Right cardiac atrium (tissue), 5 donors: ENCODE results near the gene SETD5. TPM values are rescaled to one million over a fixed set of nuclear protein-coding genes. Genes with fewer than 3 reads are reported as not detected.
"Not testable (repeated sequence)": the region's sequence is repeated elsewhere in the genome, so short reads cannot be mapped to it uniquely, and the experiment has no call there.

Experiments used
- ATAC-seq, 2 donors: fragments of 200-7000 bp; cut with Tn5 transposase; one replicate each; pipeline versions ENCODE4 v1.8.0 to v1.9.1; 2020; ENCODE audit warnings: moderate library complexity in 2 of 2, mild to moderate bottlenecking in 1 of 2
- DNase-seq, 3 donors: peaks; one replicate each; pipeline ENCODE4 v3.0.0-alpha.2; 2020
- H3K27ac ChIP-seq: one replicate; pipeline ENCODE4 v1.5.1; 2013; ENCODE audit warnings: mild to moderate bottlenecking, low read length, control low read depth, moderate library complexity
- H3K27me3 ChIP-seq: one replicate; pipeline ENCODE4 v1.6.1; 2013; ENCODE audit not compliant: control insufficient read depth, insufficient read depth
- H3K4me1 ChIP-seq: one replicate; pipeline ENCODE4 v1.6.1; 2013; ENCODE audit warnings: low read length; ENCODE audit not compliant: control insufficient read depth, insufficient read depth
- H3K4me3 ChIP-seq: one replicate; pipeline ENCODE4 v1.5.1; 2013; ENCODE audit warnings: low read length, control low read depth
- H3K9me3 ChIP-seq: one replicate; pipeline ENCODE4 v1.6.1; 2013; ENCODE audit warnings: low read length; ENCODE audit not compliant: control insufficient read depth
- WGBS: extraction: QIAGEN DNeasy Blood & Tissue Kit; methylation state at CpG from one replicate; pipeline ENCODE4 v1.1.7; 2013; 5-methylcytosine and 5-hydroxymethylcytosine counted together
- intact Hi-C, 4 donors: fragments of 100-400 bp; cut with DNase I; formaldehyde crosslinking; loops; one replicate each; pipeline versions ENCODE4 v1.11.0 to v1.14.0; 2022 to 2023
- polyA plus RNA-seq: library from polyadenylated mRNA; stranded (reverse); fragments of 200-250 nt; gene quantifications from one replicate; pipeline ENCODE4 v1.2.3, GENCODE V29; 2013
- total RNA-seq, 4 donors: library from RNA; stranded (reverse); fragmentation: NEBNext Ultra II Directional; extraction: Animal tissue kit (Norgen Biotek cat#: 25700); gene quantifications; one replicate each; pipeline ENCODE4 v1.2.1, GENCODE V29; 2021
- donor health status: healthy with polysubstance abuse.
- donor health status: DM: no; HTN: yes; CAD: no.
- donor health status: DM: no; HTN: no; CAD: no.
- donor health status: DM: no; HTN: yes; CAD: no; lungs with severe emphysema.
- donor health status: DM: yes; HTN: yes; CAD: no.

SETD5 gene
- total and polyA plus RNA-seq, 5 donors, result 29.4 to 73.6 (median 64.4) TPM

GRCh38 chr3:9467451-9467850 lies 70.0 kb downstream of the SETD5 start:
- Histone ChIP-seq H3K27me3 (no peaks in the 10 kb centered on the region), H3K4me3 (no peak overlapping the region), H3K4me1 (no peaks in the 10 kb centered on the region), H3K27ac (no peak overlapping the region), H3K9me3 (no peaks in the 10 kb centered on the region)
- peak in 1 of 2 donors; percentile 29 for ATAC-seq
- DNase-seq, result no peak
- 87% methylated on average over 3 of the region's 3 CpGs for WGBS
- intact Hi-C loops, result no loop called here

GRCh38 chr3:9468460-9468859 lies 71.0 kb downstream of the SETD5 start:
- Histone ChIP-seq H3K4me1 (no peaks in the 10 kb centered on the region), H3K9me3 (no peaks in the 10 kb centered on the region), H3K27ac (no peak overlapping the region), H3K27me3 (no peaks in the 10 kb centered on the region), H3K4me3 (no peak overlapping the region)
- ATAC-seq (peak; percentile 34 to 38), DNase-seq (no peak)
- intact Hi-C loops, result no loop called here
- 78% methylated on average over 7 of the region's 7 CpGs for WGBS

GRCh38 chr3:9469986-9470385 lies 72.6 kb downstream of the SETD5 start:
- H3K27me3 ChIP-seq, result no peaks in the 10 kb centered on the region
- H3K9me3 ChIP-seq, result no peaks in the 10 kb centered on the region
- 83% methylated on average over 3 of the region's 3 CpGs for WGBS
- ATAC-seq (no peak), DNase-seq (no peak)
- no peak overlapping the region for H3K4me3 ChIP-seq
- intact Hi-C loops, result no loop called here
- H3K4me1 ChIP-seq, result no peaks in the 10 kb centered on the region
- no peak overlapping the region for H3K27ac ChIP-seq

GRCh38 chr3:9473496-9474065 lies 76.2 kb downstream of the SETD5 start:
- intact Hi-C loops, result no loop called here
- H3K4me1 ChIP-seq, result no peaks in the 10 kb centered on the region
- no peak overlapping the region for H3K4me3 ChIP-seq
- DNase-seq, result no peak
- no peak for ATAC-seq
- H3K9me3 ChIP-seq, result no peaks in the 10 kb centered on the region
- H3K27me3 ChIP-seq, result no peaks in the 10 kb centered on the region
- H3K27ac ChIP-seq, result no peak overlapping the region

- WGBS, result 96% methylated on average over 6 of the region's 6 CpGs
- intact Hi-C loops, result no loop called here
- DNase-seq, result no peak
- no peaks in the 10 kb centered on the region for H3K27me3 ChIP-seq
- H3K9me3 ChIP-seq, result no peaks in the 10 kb centered on the region
- no peak for ATAC-seq
- no peak overlapping the region for H3K27ac ChIP-seq
- no peak overlapping the region for H3K4me3 ChIP-seq
- no peaks in the 10 kb centered on the region for H3K4me1 ChIP-seq
Measured at GRCh38 chr3:9474482-9474881, 77.1 kb downstream of the SETD5 start.

- Histone ChIP-seq H3K4me1 (no peaks in the 10 kb centered on the region), H3K9me3 (no peaks in the 10 kb centered on the region), H3K27me3 (no peaks in the 10 kb centered on the region), H3K4me3 (no peak overlapping the region), H3K27ac (no peak overlapping the region)
- ATAC-seq (no peak), DNase-seq (no peak)
- intact Hi-C loops, result no loop called here
- WGBS, result 96% methylated on average over 5 of the region's 5 CpGs
Measured at GRCh38 chr3:9476935-9477334, 79.5 kb downstream of the SETD5 start.

GRCh38 chr3:9480265-9480664 lies 82.8 kb downstream of the SETD5 start:
- DNase-seq (no peak), ATAC-seq (no peak)
- H3K27me3 ChIP-seq, result no peaks in the 10 kb centered on the region
- intact Hi-C loops, result no loop called here
- H3K9me3 ChIP-seq, result no peaks in the 10 kb centered on the region
- H3K4me3 ChIP-seq, result no peak overlapping the region
- no peaks in the 10 kb centered on the region for H3K4me1 ChIP-seq
- WGBS, result 97% methylated on average over 1 of the region's 1 CpG
- no peak overlapping the region for H3K27ac ChIP-seq

GRCh38 chr3:9485248-9485647 lies 87.8 kb downstream of the SETD5 start:
- no peak overlapping the region for H3K27ac ChIP-seq
- ATAC-seq, result no peak
- H3K4me1 ChIP-seq, result no peaks in the 10 kb centered on the region
- intact Hi-C loops, result no loop called here
- H3K4me3 ChIP-seq, result no peak overlapping the region
- no peaks in the 10 kb centered on the region for H3K27me3 ChIP-seq
- WGBS, result 99% methylated on average over 1 of the region's 1 CpG
- no peak for DNase-seq
- H3K9me3 ChIP-seq, result no peaks in the 10 kb centered on the region

- Histone ChIP-seq H3K4me1 (no peaks in the 10 kb centered on the region), H3K9me3 (no peaks in the 10 kb centered on the region), H3K4me3 (no peak overlapping the region), H3K27me3 (no peaks in the 10 kb centered on the region), H3K27ac (no peak overlapping the region)
- no peak for ATAC-seq
- intact Hi-C loops, result no loop called here
- no peak for DNase-seq
- 63% methylated on average over 3 of the region's 3 CpGs for WGBS
Measured at GRCh38 chr3:9491506-9491905, 94.1 kb downstream of the SETD5 start.

GRCh38 chr3:9494036-9494435 lies 96.6 kb downstream of the SETD5 start:
- intact Hi-C loops, ATAC-seq: not testable (repeated sequence)

GRCh38 chr3:9496893-9497292 lies 99.5 kb downstream of the SETD5 start:
- intact Hi-C loops, result no loop called here
- no peak overlapping the region for H3K27ac ChIP-seq
- 76% methylated on average over 6 of the region's 6 CpGs for WGBS
- H3K9me3 ChIP-seq, result no peaks in the 10 kb centered on the region
- H3K27me3 ChIP-seq, result no peaks in the 10 kb centered on the region
- DNase-seq, result no peak
- no peak for ATAC-seq
- H3K4me3 ChIP-seq, result no peak overlapping the region
- no peaks in the 10 kb centered on the region for H3K4me1 ChIP-seq

More at GRCh38 chr3:9494036-9494435, 96.6 kb downstream of the SETD5 start:
- H3K27ac ChIP-seq, H3K4me1 ChIP-seq, H3K27me3 ChIP-seq, H3K4me3 ChIP-seq, H3K9me3 ChIP-seq, DNase-seq: not testable (repeated sequence)
- WGBS, result 92% methylated on average over 15 of the region's 15 CpGs
